Astrocyte of the spinal cord (primary cell): ENCODE results near the gene NHS.

Experiments used
- DNase-seq: peaks from one replicate; pipeline ENCODE4 v3.0.0; 2011; ENCODE audit warnings: low read depth, low spot score
- H3K4me3 ChIP-seq: 2 replicates; pipeline ENCODE4 v1.5.1; 2011; ENCODE audit warnings: low read depth, mild to moderate bottlenecking, low read length, moderate library complexity
- CTCF ChIP-seq: IDR thresholded peaks from 2 replicates; pipeline ENCODE4 v1.5.1; 2012; ENCODE audit warnings: low read depth, mild to moderate bottlenecking, low read length, inconsistent platforms
- in situ Hi-C: cut with HindIII; loops from 2 replicates; pipeline ENCODE4 v1.10.0; 2017; ENCODE audit warnings: low sequenced_read_pairs

NHS gene

DNA sequence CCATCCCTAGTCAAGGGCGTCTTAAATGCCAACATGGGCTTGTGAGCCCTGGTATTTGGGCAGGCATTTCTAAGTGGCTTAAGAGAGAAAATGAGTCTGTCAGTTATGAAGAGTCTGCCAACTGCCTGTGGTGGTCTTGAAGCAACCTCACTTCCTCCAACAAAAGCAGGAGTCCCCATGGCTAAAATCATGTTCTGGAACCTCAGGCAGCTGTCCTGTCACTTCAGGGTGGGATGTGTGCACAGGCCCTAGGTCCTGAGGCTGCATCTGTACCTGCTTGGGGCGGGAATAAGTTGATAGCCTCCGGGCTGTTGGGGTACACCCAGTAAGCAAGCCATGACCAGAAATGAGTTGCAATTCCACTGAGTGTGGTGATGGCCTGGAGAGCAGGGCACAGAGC lies 247.3 kb downstream of the NHS start:
- in situ Hi-C loops: no loop called here
- TF ChIP-seq CTCF: no peak
- DNase-seq: no peak
- H3K4me3 ChIP-seq: no peak overlapping the region

DNA sequence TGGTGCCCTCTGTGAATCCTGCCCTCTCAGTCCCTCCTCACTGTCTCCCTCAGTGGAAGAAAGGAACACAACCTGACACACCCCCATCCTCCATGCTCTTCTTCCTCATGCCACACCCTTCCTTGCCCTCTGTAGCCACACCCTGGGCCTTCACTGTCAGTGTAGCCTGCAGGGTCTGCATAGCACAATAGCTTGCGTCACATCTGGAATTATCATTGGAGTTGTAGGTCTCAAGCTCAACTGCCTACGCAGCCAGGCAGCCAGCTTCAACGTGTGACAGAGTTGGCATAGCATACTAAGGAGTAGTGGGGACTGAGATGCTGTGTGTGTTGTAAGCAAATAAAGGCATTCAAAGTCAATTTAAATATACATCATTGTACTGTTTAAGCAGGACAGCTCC lies 248.8 kb downstream of the NHS start:
- no peak for TF ChIP-seq CTCF
- H3K4me3 ChIP-seq: no peak overlapping the region
- DNase-seq: no peak
- in situ Hi-C loops: no loop called here

DNA sequence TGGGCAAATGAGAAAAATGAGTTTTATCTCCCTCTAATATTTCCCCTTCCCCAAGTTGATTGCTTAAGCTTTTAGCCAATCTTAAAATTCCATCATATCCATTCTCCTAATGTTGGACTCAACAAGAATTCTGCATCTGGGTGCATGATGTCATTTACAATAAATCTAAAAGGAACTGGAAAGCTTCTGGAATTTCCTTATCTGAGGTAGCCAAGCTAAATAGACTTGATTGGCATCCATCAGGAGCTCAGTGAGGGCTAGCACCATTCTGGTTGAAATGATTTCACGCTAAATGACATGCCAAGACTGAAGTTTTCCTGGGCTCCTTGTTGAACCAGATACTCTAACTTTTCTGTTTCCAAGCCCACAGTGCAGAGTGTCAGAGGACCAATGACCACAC lies 252.0 kb downstream of the NHS start:
- in situ Hi-C loops: no loop called here
- no peak overlapping the region for H3K4me3 ChIP-seq
- TF ChIP-seq CTCF: no peak
- no peak for DNase-seq

GRCh38 chrX:17628976-17629375 lies 254.0 kb downstream of the NHS start:
- in situ Hi-C loops: no loop called here
- DNase-seq: no peak
- no peak for TF ChIP-seq CTCF
- H3K4me3 ChIP-seq: no peak overlapping the region

DNA sequence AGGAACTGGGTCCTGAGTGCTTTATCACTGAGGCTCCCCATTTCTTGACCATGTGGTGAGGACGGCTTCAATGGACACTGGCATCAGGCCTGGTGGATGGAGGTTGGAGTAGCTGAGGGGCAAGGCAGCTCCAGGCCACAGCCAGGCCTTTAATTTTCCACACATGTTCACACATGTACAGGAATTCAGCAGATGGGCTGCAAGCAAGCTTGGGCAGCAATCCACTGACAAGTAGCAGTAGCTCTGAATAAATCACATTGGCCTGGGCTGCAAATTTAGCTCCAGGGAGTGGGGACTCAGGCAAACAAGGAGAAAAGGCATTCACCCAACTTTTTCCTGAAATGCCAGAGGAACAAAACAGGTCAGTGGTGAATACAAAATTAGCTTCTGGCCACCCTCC lies 254.5 kb downstream of the NHS start:
- no peak overlapping the region for H3K4me3 ChIP-seq
- no peak for DNase-seq
- no peak for TF ChIP-seq CTCF
- in situ Hi-C loops: no loop called here

- H3K4me3 ChIP-seq: no peak overlapping the region
- no peak for TF ChIP-seq CTCF
- DNase-seq: no peak
- in situ Hi-C loops: no loop called here
Observed at GRCh38 chrX:17631647-17632046, 256.6 kb downstream of the NHS start.

- no peak for DNase-seq
- no peak overlapping the region for H3K4me3 ChIP-seq
- TF ChIP-seq CTCF: no peak
- in situ Hi-C loops: no loop called here
Observed at GRCh38 chrX:17632942-17633341, 257.9 kb downstream of the NHS start.
